Upper lobe of left lung (tissue), 4 donors: ENCODE measurements around the gene FNDC3B.

Experiments used
- CTCF ChIP-seq, 6 experiments: fragments of 450-650 bp in 4 of 6; fragments of 200-600 bp in 2 of 6; sonication (generic) in 2 of 6; IDR thresholded peaks; one replicate each; pipeline ENCODE4 v1.5.1; 2016 to 2019; ENCODE audit warnings: antibody characterized with exemption in 6 of 6
- EP300 ChIP-seq, 4 donors: sonication (generic); formaldehyde crosslinking; IDR thresholded peaks; one replicate each; pipeline ENCODE4 v1.5.1; 2017; ENCODE audit warnings: antibody characterized with exemption in 4 of 4, control low read depth in 2 of 4
- POLR2AphosphoS5 ChIP-seq, 2 donors: sonication (generic); formaldehyde crosslinking; IDR thresholded peaks; one replicate each; pipeline ENCODE4 v1.5.1; 2017; ENCODE audit warnings: antibody characterized with exemption in 2 of 2

GRCh38 chr3:172203522-172204258 lies 164.3 kb downstream of the FNDC3B start:
- TF ChIP-seq CTCF (IDR thresholded peaks at IDR 0.05) = no peak
- TF ChIP-seq POLR2AphosphoS5 (IDR thresholded peaks at IDR 0.05) = no peak
- TF ChIP-seq EP300 (IDR thresholded peaks at IDR 0.05) = no peak
